Measurements from ENCODE around the gene TRUB2. TPM values are rescaled to one million over a fixed set of nuclear protein-coding genes. Genes with fewer than 3 reads are reported as not detected.

Gene TRUB2
- total RNA-seq, 1 experiment from 2014 or later = 42.1 TPM

DNA sequence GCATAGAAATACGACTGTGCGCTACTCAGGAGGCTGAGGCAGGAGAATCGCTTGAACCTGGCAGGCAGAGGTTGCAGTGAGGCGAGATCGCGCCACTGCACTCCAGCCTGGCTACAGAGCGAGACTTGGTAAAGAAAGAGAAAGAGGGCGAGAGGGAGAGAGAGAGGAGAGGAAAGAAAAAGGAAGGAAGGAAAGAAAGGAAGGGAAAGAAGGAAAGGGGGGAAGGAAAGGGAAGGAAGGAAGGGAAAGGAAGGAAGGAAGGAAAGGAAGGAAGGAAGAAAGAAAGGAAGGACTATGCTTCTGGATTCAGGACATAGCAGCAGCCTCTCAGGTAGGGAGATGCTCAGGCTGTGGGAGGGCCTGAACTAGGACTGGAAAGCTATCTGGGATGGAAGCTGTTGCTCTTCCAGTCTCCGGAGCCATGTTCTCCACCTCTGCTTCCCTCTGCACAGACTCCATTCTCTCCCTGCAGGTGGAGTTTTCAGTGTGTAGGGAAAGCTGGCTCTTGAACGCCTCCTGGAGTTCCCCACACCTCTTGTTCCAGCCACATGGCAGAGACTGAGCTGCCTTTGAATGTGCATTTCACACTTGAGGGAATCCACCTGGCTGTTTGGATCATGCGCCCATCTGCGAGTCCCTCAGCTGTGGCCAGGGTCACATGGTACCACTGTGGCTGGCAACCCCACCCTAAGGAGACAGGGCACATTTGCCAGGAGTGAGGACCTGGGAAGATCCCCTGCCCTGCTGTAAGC, 37.0 kb downstream of the TRUB2 start:
- H3K4me3 ChIP-seq (replicated peaks in 1 of 2; ENCODE audit: low read depth in 1 of 2, low read length in 2 of 2) = no peak overlapping the region
- H3K27ac ChIP-seq (ENCODE audit: low read depth, low read length) = no peak overlapping the region
- no peaks in the 10 kb centered on the region for H3K27me3 ChIP-seq (ENCODE audit: insufficient read depth, low read length)
- CTCF ChIA-PET = interaction anchor here (0.6 kb wide), 1 partner anchor 9 kb away, joined by 3 read pairs; the partner anchor contains the start of genes GOLGA2 and SWI5
- H3K79me2 ChIP-seq (ENCODE audit: insufficient read depth, low read length) = no peaks in the 10 kb centered on the region
- no peaks in the 10 kb centered on the region for H3K4me1 ChIP-seq (ENCODE audit: control insufficient read depth in 1 of 2, insufficient read depth in 2 of 2, low read length in 2 of 2)
- H2AFZ ChIP-seq (ENCODE audit: low read depth, low read length, poor library complexity, severe bottlenecking) = no peak overlapping the region
- no peaks in the 10 kb centered on the region for H3K9me2 ChIP-seq (ENCODE audit: insufficient read depth)
- TF ChIP-seq SP1 (IDR thresholded peaks at IDR 0.05; ENCODE audit: low read depth) (no peak), CTCF (IDR thresholded peaks at IDR 0.05 in 2 of 3, conservative IDR thresholded peaks at IDR 0.05 in 1 of 3; ENCODE audit: borderline replicate concordance in 1 of 3, insufficient read depth in 1 of 3, low read depth in 2 of 3, low read length in 2 of 3) (0 out of 6 replicates have a peak, but pooled peaks of 1 of the 3 experiments have one; percentile 1), EZH2phosphoT487 (IDR thresholded peaks at IDR 0.05; ENCODE audit: borderline replicate concordance) (no peak), ZFX (IDR thresholded peaks at IDR 0.05) (no peak), CEBPB (IDR thresholded peaks at IDR 0.05; ENCODE audit: low read depth) (no peak)
- TF ChIP-seq, protein P1, sequence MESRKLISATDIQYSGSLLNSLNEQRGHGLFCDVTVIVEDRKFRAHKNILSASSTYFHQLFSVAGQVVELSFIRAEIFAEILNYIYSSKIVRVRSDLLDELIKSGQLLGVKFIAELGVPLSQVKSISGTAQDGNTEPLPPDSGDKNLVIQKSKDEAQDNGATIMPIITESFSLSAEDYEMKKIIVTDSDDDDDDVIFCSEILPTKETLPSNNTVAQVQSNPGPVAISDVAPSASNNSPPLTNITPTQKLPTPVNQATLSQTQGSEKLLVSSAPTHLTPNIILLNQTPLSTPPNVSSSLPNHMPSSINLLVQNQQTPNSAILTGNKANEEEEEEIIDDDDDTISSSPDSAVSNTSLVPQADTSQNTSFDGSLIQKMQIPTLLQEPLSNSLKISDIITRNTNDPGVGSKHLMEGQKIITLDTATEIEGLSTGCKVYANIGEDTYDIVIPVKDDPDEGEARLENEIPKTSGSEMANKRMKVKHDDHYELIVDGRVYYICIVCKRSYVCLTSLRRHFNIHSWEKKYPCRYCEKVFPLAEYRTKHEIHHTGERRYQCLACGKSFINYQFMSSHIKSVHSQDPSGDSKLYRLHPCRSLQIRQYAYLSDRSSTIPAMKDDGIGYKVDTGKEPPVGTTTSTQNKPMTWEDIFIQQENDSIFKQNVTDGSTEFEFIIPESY (IDR thresholded peaks at IDR 0.05; ENCODE audit: extremely low read depth, insufficient replicate concordance, low read length) = no peak
- H3K36me3 ChIP-seq (ENCODE audit: control insufficient read depth in 1 of 2, insufficient read depth in 2 of 2, low read length in 2 of 2) = no peaks in the 10 kb centered on the region
- no peak for DNase-seq (ENCODE audit: low read depth, low spot score)
- no peaks in the 10 kb centered on the region for H3K9me3 ChIP-seq (ENCODE audit: control insufficient read depth in 1 of 2, insufficient read depth in 1 of 2, low read depth in 1 of 2, low read length in 2 of 2)
- RAD21 ChIA-PET (ENCODE audit: low non-redundant PET in 1 of 2, low total read pairs in 2 of 2, uncharacterized antibody in 2 of 2, unreplicated experiment in 2 of 2) = no interaction called here
- no peak for ATAC-seq
- intact Hi-C loops (cut with micrococcal nuclease) = no loop called here
- BruUV-seq (replicated peaks) = no TSS peak
- H3K9ac ChIP-seq (ENCODE audit: low read length) = no peak overlapping the region
- POLR2A ChIA-PET = no interaction called here
- H4K20me1 ChIP-seq (ENCODE audit: insufficient read depth) = no peaks in the 10 kb centered on the region
- no peak overlapping the region for H3K4me2 ChIP-seq (ENCODE audit: low read length)

Measured in HCT116 (cell line).